Eye (tissue), 1 donor: Measurements from ENCODE around the gene G3BP2.
"Not testable (repeated sequence)": the region's sequence is repeated elsewhere in the genome, so short reads cannot be mapped to it uniquely, and the experiment has no call there.

ENCODE experiments used
- DNase-seq: peaks from one replicate; pipeline ENCODE4 v3.0.0-alpha.2; 2015

The G3BP2 gene

GRCh38 chr4:75673027-75673958 is at the start of gene G3BP2:
Gene G3BP2 (minus strand): TSS chr4:75673411. CDS start chr4:75662025, 11,386 bp downstream.
- DNase-seq, result peak; percentile 99

GRCh38 chr4:75722417-75722816 is 49.2 kb upstream of the G3BP2 start:
- no peak for DNase-seq

- no peak for DNase-seq
These were observed 45.3 kb upstream of the G3BP2 start for GRCh38 chr4:75718529-75718928.

- DNase-seq, result no peak
These were observed 44.2 kb upstream of the G3BP2 start for GRCh38 chr4:75717408-75717807.

GRCh38 chr4:75716054-75716453 is 42.8 kb upstream of the G3BP2 start:
- DNase-seq, result not testable (repeated sequence)

GRCh38 chr4:75715105-75715799 is 42.0 kb upstream of the G3BP2 start:
- DNase-seq, result peak; percentile 16

- no peak for DNase-seq
These were observed 41.5 kb upstream of the G3BP2 start for GRCh38 chr4:75714704-75715103.

- DNase-seq, result no peak
These were observed 40.8 kb upstream of the G3BP2 start for GRCh38 chr4:75714011-75714410.

- no peak for DNase-seq
These were observed 37.0 kb upstream of the G3BP2 start for GRCh38 chr4:75710246-75710645.

- DNase-seq, result no peak
These were observed 35.0 kb upstream of the G3BP2 start for GRCh38 chr4:75708218-75708691.

GRCh38 chr4:75705198-75705977 is 32.2 kb upstream of the G3BP2 start:
- no peak for DNase-seq

GRCh38 chr4:75702919-75703411 is 29.8 kb upstream of the G3BP2 start:
- DNase-seq, result no peak

GRCh38 chr4:75699299-75699698 is 26.1 kb upstream of the G3BP2 start:
- DNase-seq, result no peak

GRCh38 chr4:75698963-75699228 is 25.7 kb upstream of the G3BP2 start:
- DNase-seq, result no peak

GRCh38 chr4:75698162-75698962 is 25.2 kb upstream of the G3BP2 start:
- no peak for DNase-seq

GRCh38 chr4:75696581-75696980 is 23.4 kb upstream of the G3BP2 start:
- DNase-seq, result no peak

GRCh38 chr4:75696071-75696470 is 22.9 kb upstream of the G3BP2 start:
- DNase-seq, result no peak

GRCh38 chr4:75692066-75692465 is 18.9 kb upstream of the G3BP2 start:
- not testable (repeated sequence) for DNase-seq

GRCh38 chr4:75687125-75687524 is 13.9 kb upstream of the G3BP2 start:
- not testable (repeated sequence) for DNase-seq

GRCh38 chr4:75686346-75686745 is 13.1 kb upstream of the G3BP2 start:
- DNase-seq, result no peak

GRCh38 chr4:75685546-75686189 is 12.5 kb upstream of the G3BP2 start:
- DNase-seq, result no peak
